NOMO-1 treated with dmso at 0.1 percent for 144 hours (cell line): ENCODE measurements around the gene ERP29.
A peak's percentile ranks its signal among the peaks of the same experiment; 100 is the strongest.
"Not testable (repeated sequence)": the region's sequence is repeated elsewhere in the genome, so short reads cannot be mapped to it uniquely, and the experiment has no call there.

Experiments
- DNase-seq: peaks from one replicate; lab custom pipeline; 2025; ENCODE audit not compliant: unreplicated experiment; lab: John Stamatoyannopoulos, UW

The ERP29 gene

DNA sequence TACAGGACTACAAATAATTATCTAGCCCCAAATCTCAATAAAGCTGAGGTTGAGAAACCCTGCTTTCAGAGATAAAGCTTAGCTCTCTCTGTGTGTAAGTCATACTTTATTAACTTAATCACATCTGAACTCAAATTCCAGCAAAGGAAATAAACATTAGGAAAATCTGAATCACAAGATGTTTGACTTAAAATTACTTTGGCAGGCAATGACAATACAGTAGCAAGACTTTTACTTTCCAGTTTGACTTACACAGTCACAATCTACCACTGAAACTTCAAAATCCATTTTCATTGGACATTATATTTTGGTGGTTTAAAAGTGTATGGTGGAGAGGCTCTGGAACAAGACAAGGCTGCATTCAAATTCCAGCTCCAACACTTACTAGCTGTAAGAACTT, 11.7 kb upstream of the ERP29 start:
- no peak for DNase-seq

DNA sequence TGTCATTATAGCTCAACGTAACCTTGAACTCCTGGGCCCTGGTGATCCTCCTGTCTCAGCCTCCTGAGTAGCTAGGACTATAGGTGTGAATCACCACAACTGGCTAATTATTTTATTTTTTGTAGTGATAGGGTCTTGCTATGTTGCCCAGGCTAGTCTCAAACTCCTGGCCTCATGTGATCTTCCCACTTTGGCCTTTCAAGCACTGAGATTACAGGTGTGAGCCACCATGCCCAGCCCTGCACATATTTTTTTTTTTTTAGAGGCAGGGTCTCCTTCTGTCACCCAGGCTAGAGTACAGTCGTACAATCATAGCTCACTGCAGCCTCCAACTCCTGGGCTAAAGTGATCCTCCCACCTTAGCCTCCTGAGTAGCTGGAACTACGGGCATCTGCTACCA, 9.2 kb upstream of the ERP29 start:
- no peak for DNase-seq

DNA sequence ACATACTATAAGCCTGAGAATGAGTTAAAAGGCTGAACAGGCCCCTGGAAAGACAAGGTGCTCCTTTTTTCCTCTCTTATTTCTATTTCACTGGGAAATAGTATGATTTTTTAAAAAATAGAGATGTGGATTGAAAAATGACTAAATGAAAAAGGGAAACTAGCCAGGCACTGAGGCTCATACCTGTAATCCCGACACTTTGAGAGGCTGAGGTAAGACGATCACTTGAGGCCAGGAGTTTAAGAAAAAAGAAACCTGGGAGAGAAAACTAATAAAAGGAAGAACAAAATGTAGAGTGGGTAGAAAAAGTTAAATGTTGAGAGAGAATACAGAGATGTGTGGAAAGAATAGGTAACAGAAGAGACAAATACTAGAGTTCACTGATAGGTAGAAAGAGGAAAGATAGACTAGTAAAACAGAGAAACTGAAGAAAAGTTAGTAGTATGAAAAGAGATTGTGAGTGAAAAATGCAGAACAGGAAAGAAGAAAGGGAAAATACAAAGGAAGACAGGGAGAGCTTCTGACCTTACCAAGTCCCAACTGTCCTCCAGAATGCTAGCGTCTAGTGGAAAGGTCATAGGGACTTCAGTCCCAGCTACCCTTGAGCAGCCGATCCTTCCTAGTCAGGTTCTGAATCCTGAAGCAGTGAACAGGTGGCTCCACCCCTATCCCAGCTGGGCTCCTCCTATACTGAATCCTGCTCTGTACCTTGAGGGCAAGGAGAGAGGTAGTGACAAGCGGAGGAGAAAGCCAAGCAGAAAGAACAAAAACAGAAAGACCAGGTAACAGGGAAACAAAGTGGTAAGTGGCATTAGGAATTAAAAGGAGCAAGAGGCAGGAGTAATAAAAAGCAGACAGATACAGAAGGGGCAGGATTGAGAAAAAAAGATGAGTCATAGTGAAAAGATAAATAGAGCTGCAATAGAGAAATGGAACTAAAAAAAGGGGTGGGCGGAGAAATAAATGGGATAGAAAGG, 7.5 kb upstream of the ERP29 start:
- DNase-seq = no peak

DNA sequence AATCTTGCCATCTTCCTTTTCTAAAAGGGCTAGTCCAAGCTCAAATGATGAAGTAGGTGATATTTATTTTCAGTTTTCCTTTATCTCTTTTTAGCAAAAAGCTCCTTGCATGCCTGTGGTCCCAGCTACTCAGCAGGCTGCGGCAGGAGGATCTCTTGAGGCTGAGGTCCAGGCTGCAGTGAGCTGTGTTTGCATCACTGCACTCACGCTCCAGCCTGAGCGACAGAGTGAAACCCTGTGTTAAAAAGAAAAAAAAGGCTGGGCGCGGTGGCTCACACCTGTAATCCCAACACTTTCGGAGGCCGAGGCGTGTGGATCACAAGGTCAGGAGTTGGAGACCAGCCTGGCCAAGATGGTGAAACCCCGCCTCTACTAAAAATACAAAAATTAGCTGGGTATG, 5.3 kb upstream of the ERP29 start:
- no peak for DNase-seq

GRCh38 chr12:112008918-112009317, 4.3 kb upstream of the ERP29 start:
- no peak for DNase-seq

GRCh38 chr12:112009596-112009995, 3.6 kb upstream of the ERP29 start:
- DNase-seq = not testable (repeated sequence)

- DNase-seq = no peak
These were observed 2.5 kb upstream of the ERP29 start for GRCh38 chr12:112010415-112011344.

DNA sequence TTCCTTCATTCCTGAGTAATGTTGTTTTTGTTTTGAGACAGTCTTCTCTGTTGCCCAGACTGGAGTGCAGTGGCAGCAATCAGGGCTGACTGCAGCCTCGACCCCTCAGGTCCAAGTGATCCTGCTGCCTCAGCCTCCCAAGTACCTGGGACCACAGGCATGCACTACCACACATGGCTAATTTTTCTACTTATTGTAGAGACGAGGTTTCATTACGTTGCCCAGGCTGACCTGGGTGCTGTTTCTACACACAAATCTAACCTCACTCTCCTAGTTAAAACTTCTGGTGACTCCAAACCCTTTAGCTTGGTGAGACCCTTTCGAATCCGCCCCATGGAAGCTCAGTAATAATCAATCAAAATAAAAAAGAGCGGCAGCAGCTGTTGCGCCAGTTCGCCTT, 1.5 kb upstream of the ERP29 start:
- no peak for DNase-seq

GRCh38 chr12:112013601-112014402, 576 bp downstream of the ERP29 start:
- peak; percentile 79 for DNase-seq

- no peak for DNase-seq
These were observed 2.7 kb downstream of the ERP29 start for GRCh38 chr12:112015938-112016337.

- DNase-seq = no peak
These were observed 3.8 kb downstream of the ERP29 start for GRCh38 chr12:112017041-112017440.

GRCh38 chr12:112018571-112019237, 5.5 kb downstream of the ERP29 start:
- DNase-seq = no peak

- no peak for DNase-seq
These were observed 7.8 kb downstream of the ERP29 start for GRCh38 chr12:112020947-112021457.

DNA sequence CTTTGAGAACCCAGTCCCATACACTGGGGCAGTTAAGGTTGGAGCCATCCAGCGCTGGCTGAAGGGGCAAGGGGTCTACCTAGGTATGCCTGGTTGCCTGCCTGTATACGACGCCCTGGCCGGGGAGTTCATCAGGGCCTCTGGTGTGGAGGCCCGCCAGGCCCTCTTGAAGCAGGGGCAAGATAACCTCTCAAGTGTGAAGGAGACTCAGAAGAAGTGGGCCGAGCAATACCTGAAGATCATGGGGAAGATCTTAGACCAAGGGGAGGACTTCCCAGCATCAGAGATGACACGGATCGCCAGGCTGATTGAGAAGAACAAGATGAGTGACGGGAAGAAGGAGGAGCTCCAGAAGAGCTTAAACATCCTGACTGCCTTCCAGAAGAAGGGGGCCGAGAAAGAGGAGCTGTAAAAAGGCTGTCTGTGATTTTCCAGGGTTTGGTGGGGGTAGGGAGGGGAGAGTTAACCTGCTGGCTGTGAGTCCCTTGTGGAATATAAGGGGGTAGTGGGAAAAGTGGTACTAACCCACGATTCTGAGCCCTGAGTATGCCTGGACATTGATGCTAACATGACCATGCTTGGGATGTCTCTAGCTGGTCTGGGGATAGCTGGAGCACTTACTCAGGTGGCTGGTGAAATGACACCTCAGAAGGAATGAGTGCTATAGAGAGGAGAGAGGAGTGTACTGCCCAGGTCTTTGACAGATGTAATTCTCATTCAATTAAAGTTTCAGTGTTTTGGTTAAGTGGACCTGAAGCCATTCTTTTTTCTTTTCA, 9.2 kb downstream of the ERP29 start:
- no peak for DNase-seq

- no peak for DNase-seq
These were observed 10.7 kb downstream of the ERP29 start for GRCh38 chr12:112023759-112024396.

GRCh38 chr12:112025808-112026375, 12.7 kb downstream of the ERP29 start:
- DNase-seq = no peak

DNA sequence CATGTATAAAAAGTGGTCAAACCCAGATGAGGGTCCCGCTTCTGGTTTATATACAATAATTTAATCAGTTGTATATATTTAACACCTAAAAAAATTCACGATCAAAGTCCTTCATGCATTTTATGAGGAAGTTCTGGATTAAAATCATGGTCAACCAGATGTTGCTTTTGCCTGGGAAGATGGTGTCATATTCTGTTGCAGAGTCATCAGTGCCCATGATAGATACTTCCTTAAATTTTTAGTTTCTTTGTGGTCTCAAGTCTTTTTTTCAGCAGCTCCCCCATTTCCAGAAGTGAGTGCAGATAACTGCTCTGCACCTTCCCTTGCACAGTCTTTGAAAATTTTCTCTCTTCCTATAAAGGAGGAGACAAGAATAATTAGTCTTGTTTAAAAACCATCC, 16.1 kb downstream of the ERP29 start:
- DNase-seq = peak; percentile 50

DNA sequence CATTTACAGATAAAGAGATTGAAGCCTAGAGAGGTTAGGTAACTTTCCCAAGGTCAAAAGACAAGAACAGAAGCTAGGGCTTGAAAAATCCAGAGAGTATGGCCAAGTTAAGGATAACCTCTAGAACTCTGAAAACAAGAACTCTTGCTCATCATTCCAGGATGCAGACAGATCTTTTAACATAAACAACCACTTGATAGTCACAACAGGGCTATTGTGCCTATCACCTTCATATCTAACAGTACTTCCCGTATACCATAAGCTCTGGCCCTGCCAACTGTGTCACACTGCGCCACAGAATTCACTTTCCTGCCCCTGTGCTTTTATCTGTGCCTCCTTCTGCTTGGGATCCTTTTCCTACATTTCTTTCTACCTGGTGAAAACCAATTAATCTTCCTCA, 18.2 kb downstream of the ERP29 start:
- DNase-seq = no peak

DNA sequence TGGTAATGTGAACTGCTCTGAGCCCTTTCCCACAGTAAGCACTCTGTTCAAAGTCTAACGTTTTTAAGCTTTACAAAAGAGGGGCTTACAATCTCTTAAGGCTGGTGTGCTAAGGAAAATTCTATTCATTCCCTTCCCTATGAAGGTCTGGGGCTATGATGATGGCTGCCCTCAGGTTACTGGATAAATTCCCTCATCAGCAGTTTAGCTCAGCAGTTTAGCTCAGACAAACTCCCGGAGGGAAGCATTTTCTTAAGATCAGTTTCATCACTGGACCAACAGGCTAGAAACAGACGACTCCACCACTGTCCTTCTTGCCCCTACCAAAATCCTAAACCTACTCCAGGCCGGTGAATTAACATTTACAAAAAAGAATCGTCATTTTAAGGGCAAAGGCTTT, 19.1 kb downstream of the ERP29 start:
- DNase-seq = no peak
